Progenitor cell of endocrine pancreas (in vitro differentiated cells): Measurements from ENCODE around the gene KCNMB2. TPM values are rescaled to one million over a fixed set of nuclear protein-coding genes. Genes with fewer than 3 reads are reported as not detected.
A peak's percentile ranks its signal among the peaks of the same experiment; 100 is the strongest.

Experiments used
- DNase-seq: peaks from one replicate; pipeline ENCODE4 v3.0.0; 2021; ENCODE audit warnings: low spot score; ENCODE audit not compliant: unreplicated experiment
- H3K27ac Mint-ChIP-seq: 2 replicates; pipeline ENCODE4 v1.8.0; 2021; ENCODE audit warnings: mild to moderate bottlenecking, moderate library complexity, mixed read lengths
- H3K27me3 Mint-ChIP-seq: 2 replicates; pipeline ENCODE4 v1.8.0; 2021; ENCODE audit warnings: mixed read lengths
- H3K36me3 Mint-ChIP-seq: 2 replicates; pipeline ENCODE4 v1.8.0; 2022; ENCODE audit warnings: mixed read lengths; ENCODE audit not compliant: insufficient read depth
- H3K4me1 Mint-ChIP-seq: 2 replicates; pipeline ENCODE4 v1.8.0; 2021; ENCODE audit warnings: low read depth, mixed read lengths
- H3K4me3 Mint-ChIP-seq: 2 replicates; pipeline ENCODE4 v1.8.0; 2021; ENCODE audit warnings: low read depth, mild to moderate bottlenecking, moderate library complexity, mixed read lengths
- H3K9me3 Mint-ChIP-seq: 2 replicates; pipeline ENCODE4 v1.8.0; 2021; ENCODE audit warnings: low read depth, mixed read lengths
- total RNA-seq: library from RNA; stranded (reverse); gene quantifications from 2 replicates; pipeline ENCODE4 v1.2.1, GENCODE V29; 2021
- TF ChIP-seq, protein P1 (sequence below): fragments of 200-600 bp; sonication (generic); IDR thresholded peaks from one replicate; pipeline ENCODE4 v1.5.0; 2021; ENCODE audit warnings: antibody characterized with exemption, mild to moderate bottlenecking; ENCODE audit not compliant: unreplicated experiment

The KCNMB2 gene
- total RNA-seq, 1 donor from 2014 or later = not detected

DNA sequence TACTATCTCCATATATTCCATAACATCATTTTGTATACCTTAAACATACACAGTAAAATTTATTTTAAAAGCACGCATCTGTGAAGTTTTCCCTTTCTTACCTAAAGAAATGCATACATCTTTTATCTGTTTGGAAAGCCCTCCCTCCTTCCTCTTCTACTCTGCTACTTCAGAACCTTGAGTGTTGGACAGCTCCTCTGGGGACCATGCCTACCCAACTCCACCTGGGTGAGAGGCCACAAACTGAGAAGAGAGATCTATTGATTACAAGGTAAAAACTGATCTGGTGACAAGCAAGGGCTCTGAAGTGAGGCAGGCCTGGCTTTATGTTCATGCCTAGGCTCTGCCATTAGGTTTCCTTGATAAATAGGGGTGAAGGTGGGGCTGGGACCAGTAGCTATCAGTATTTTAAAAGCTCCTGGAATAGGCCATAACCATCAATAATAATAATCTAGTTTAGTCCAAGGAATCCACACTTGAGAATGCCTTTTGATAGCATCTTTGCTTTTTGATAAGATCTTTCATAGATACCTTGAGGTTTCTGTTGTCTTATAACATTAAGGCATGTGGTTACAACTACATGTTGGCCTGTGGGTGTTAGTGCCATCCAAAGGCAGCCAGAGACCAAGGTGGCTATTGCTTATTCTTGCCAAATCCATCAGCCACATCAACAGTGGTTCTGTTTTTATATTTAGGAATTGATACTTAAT lies 148.8 kb downstream of the KCNMB2 start:
- Mint-ChIP-seq H3K27me3 (no peaks in the 10 kb centered on the region), H3K4me1 (no peaks in the 10 kb centered on the region), H3K9me3 (peaks cover 5% of the 10 kb centered on the region), H3K27ac (no peak overlapping the region), H3K36me3 (no peaks in the 10 kb centered on the region), H3K4me3 (no peak overlapping the region)
- TF ChIP-seq, protein P1, sequence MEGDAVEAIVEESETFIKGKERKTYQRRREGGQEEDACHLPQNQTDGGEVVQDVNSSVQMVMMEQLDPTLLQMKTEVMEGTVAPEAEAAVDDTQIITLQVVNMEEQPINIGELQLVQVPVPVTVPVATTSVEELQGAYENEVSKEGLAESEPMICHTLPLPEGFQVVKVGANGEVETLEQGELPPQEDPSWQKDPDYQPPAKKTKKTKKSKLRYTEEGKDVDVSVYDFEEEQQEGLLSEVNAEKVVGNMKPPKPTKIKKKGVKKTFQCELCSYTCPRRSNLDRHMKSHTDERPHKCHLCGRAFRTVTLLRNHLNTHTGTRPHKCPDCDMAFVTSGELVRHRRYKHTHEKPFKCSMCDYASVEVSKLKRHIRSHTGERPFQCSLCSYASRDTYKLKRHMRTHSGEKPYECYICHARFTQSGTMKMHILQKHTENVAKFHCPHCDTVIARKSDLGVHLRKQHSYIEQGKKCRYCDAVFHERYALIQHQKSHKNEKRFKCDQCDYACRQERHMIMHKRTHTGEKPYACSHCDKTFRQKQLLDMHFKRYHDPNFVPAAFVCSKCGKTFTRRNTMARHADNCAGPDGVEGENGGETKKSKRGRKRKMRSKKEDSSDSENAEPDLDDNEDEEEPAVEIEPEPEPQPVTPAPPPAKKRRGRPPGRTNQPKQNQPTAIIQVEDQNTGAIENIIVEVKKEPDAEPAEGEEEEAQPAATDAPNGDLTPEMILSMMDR = no peak
- DNase-seq = peak; percentile 23

GRCh38 chr3:178685591-178685906 lies 149.3 kb downstream of the KCNMB2 start:
- H3K4me3 Mint-ChIP-seq = no peak overlapping the region
- no peaks in the 10 kb centered on the region for H3K27me3 Mint-ChIP-seq
- DNase-seq = no peak
- peaks cover 5% of the 10 kb centered on the region for H3K9me3 Mint-ChIP-seq
- no peak overlapping the region for H3K27ac Mint-ChIP-seq
- TF ChIP-seq, protein P1 = no peak
- no peaks in the 10 kb centered on the region for H3K4me1 Mint-ChIP-seq
- no peaks in the 10 kb centered on the region for H3K36me3 Mint-ChIP-seq

- Mint-ChIP-seq H3K27ac (no peak overlapping the region), H3K36me3 (no peaks in the 10 kb centered on the region), H3K9me3 (peaks cover 10% of the 10 kb centered on the region), H3K27me3 (no peaks in the 10 kb centered on the region), H3K4me1 (no peaks in the 10 kb centered on the region), H3K4me3 (no peak overlapping the region)
- DNase-seq = no peak
- TF ChIP-seq, protein P1 = no peak
Measured at GRCh38 chr3:178686826-178687225, 150.6 kb downstream of the KCNMB2 start.

GRCh38 chr3:178690571-178690970 lies 154.3 kb downstream of the KCNMB2 start:
- H3K4me3 Mint-ChIP-seq = no peak overlapping the region
- H3K4me1 Mint-ChIP-seq = no peaks in the 10 kb centered on the region
- TF ChIP-seq, protein P1 = no peak
- H3K9me3 Mint-ChIP-seq = peaks cover 22% of the 10 kb centered on the region
- no peaks in the 10 kb centered on the region for H3K27me3 Mint-ChIP-seq
- no peak overlapping the region for H3K27ac Mint-ChIP-seq
- DNase-seq = no peak
- peaks cover 3% of the 10 kb centered on the region for H3K36me3 Mint-ChIP-seq

DNA sequence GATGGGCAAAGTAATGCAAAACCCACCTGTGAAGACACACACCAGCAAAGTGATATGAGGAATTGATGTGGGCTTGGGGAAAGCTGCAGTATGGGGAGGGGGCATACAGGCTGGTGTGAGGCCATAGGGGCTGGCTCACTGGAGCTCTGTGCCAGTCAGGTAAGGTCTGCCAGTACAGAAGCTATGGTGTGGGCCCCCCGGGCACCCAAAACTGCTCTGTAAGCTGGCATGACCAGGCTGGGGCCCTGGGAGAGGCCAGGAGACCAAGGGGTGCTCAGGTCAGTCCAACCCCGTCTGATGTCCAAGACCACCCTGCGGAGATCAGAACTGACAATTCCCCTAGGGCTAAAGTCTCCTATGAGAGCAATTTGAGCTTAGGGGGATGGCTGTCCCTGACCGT lies 163.1 kb downstream of the KCNMB2 start:
- TF ChIP-seq, protein P1 = no peak
- Mint-ChIP-seq H3K36me3 (peaks cover 6% of the 10 kb centered on the region), H3K4me1 (no peaks in the 10 kb centered on the region), H3K4me3 (no peak overlapping the region), H3K27ac (no peak overlapping the region), H3K9me3 (peaks cover 32% of the 10 kb centered on the region), H3K27me3 (no peaks in the 10 kb centered on the region)
- DNase-seq = no peak
